Measurements from ENCODE around the gene EHMT1. TPM values are rescaled to one million over a fixed set of nuclear protein-coding genes. Genes with fewer than 3 reads are reported as not detected.

The EHMT1 gene
- total and polyA plus RNA-seq, 9 of the 15 experiments (the other 6 are each of a cell fraction or from before 2014, with no cell fraction given): 2.2 to 76.0 (median 36.4) TPM

- TF ChIP-seq, protein P1, sequence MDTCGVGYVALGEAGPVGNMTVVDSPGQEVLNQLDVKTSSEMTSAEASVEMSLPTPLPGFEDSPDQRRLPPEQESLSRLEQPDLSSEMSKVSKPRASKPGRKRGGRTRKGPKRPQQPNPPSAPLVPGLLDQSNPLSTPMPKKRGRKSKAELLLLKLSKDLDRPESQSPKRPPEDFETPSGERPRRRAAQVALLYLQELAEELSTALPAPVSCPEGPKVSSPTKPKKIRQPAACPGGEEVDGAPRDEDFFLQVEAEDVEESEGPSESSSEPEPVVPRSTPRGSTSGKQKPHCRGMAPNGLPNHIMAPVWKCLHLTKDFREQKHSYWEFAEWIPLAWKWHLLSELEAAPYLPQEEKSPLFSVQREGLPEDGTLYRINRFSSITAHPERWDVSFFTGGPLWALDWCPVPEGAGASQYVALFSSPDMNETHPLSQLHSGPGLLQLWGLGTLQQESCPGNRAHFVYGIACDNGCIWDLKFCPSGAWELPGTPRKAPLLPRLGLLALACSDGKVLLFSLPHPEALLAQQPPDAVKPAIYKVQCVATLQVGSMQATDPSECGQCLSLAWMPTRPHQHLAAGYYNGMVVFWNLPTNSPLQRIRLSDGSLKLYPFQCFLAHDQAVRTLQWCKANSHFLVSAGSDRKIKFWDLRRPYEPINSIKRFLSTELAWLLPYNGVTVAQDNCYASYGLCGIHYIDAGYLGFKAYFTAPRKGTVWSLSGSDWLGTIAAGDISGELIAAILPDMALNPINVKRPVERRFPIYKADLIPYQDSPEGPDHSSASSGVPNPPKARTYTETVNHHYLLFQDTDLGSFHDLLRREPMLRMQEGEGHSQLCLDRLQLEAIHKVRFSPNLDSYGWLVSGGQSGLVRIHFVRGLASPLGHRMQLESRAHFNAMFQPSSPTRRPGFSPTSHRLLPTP (IDR thresholded peaks at IDR 0.05; ENCODE audit: borderline replicate concordance, extremely low read depth, insufficient read length): no peak
- TF ChIP-seq, protein P2, sequence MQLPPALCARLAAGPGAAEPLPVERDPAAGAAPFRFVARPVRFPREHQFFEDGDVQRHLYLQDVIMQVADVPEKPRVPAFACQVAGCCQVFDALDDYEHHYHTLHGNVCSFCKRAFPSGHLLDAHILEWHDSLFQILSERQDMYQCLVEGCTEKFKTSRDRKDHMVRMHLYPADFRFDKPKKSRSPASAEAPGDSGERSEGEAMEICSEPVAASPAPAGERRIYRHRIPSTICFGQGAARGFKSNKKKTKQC (CRISPR knock-in tag; IDR thresholded peaks at IDR 0.05): no peak
- TF ChIP-seq SLC30A9 (CRISPR knock-in tag; IDR thresholded peaks at IDR 0.05): no peak
- no peak for TF ChIP-seq HOXB6 (CRISPR knock-in tag; IDR thresholded peaks at IDR 0.05; ENCODE audit: borderline replicate concordance)
- TF ChIP-seq HCFC1 (IDR thresholded peaks at IDR 0.05; ENCODE audit: low read depth, low read length): no peak
- no peak for TF ChIP-seq RFX1 (IDR thresholded peaks at IDR 0.05)
- no peak for TF ChIP-seq ZNF316 (IDR thresholded peaks at IDR 0.05)
- TF ChIP-seq, protein P3, sequence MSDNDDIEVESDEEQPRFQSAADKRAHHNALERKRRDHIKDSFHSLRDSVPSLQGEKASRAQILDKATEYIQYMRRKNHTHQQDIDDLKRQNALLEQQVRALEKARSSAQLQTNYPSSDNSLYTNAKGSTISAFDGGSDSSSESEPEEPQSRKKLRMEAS (CRISPR knock-in tag; IDR thresholded peaks at IDR 0.05): no peak
- no peak for TF ChIP-seq IRF2 (CRISPR knock-in tag; IDR thresholded peaks at IDR 0.05)
- TF ChIP-seq SIRT6 (IDR thresholded peaks at IDR 0.05; ENCODE audit: low read depth, low read length): no peak
- TF ChIP-seq ZFP36 (IDR thresholded peaks at IDR 0.05; ENCODE audit: low read depth, low read length, partially characterized antibody): no peak
- 0 out of 2 replicates have a peak, but pooled peaks have one; percentile 16 for TF ChIP-seq JUND (IDR thresholded peaks at IDR 0.05; ENCODE audit: borderline replicate concordance, low read depth, low read length)
- no peak for TF ChIP-seq JUND (tag; IDR thresholded peaks at IDR 0.05; ENCODE audit: borderline replicate concordance, low read depth, low read length)
- TF ChIP-seq HMGN3 (IDR thresholded peaks at IDR 0.05; ENCODE audit: borderline replicate concordance, extremely low read depth, insufficient read length, low read depth, low read length): no peak
- TF ChIP-seq, protein P4, sequence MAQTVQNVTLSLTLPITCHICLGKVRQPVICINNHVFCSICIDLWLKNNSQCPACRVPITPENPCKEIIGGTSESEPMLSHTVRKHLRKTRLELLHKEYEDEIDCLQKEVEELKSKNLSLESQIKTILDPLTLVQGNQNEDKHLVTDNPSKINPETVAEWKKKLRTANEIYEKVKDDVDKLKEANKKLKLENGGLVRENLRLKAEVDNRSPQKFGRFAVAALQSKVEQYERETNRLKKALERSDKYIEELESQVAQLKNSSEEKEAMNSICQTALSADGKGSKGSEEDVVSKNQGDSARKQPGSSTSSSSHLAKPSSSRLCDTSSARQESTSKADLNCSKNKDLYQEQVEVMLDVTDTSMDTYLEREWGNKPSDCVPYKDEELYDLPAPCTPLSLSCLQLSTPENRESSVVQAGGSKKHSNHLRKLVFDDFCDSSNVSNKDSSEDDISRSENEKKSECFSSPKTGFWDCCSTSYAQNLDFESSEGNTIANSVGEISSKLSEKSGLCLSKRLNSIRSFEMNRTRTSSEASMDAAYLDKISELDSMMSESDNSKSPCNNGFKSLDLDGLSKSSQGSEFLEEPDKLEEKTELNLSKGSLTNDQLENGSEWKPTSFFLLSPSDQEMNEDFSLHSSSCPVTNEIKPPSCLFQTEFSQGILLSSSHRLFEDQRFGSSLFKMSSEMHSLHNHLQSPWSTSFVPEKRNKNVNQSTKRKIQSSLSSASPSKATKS (CRISPR knock-in tag; IDR thresholded peaks at IDR 0.05): no peak
- TF ChIP-seq E2F8 (IDR thresholded peaks at IDR 0.05; ENCODE audit: low read depth, partially characterized antibody): no peak
These were observed 54.3 kb downstream of the EHMT1 start (continued) for GRCh38 chr9:137672907-137673791.
